Progenitor cell of endocrine pancreas (in vitro differentiated cells): ENCODE measurements around the gene NAPSA. TPM values are rescaled to one million over a fixed set of nuclear protein-coding genes. Genes with fewer than 3 reads are reported as not detected.

ENCODE experiments used
- DNase-seq: peaks from one replicate; pipeline ENCODE4 v3.0.0; 2021; ENCODE audit warnings: low spot score; ENCODE audit not compliant: unreplicated experiment
- H3K27ac Mint-ChIP-seq: 2 replicates; pipeline ENCODE4 v1.8.0; 2021; ENCODE audit warnings: mild to moderate bottlenecking, moderate library complexity, mixed read lengths
- H3K27me3 Mint-ChIP-seq: 2 replicates; pipeline ENCODE4 v1.8.0; 2021; ENCODE audit warnings: mixed read lengths
- H3K36me3 Mint-ChIP-seq: 2 replicates; pipeline ENCODE4 v1.8.0; 2022; ENCODE audit warnings: mixed read lengths; ENCODE audit not compliant: insufficient read depth
- H3K4me1 Mint-ChIP-seq: 2 replicates; pipeline ENCODE4 v1.8.0; 2021; ENCODE audit warnings: low read depth, mixed read lengths
- H3K4me3 Mint-ChIP-seq: 2 replicates; pipeline ENCODE4 v1.8.0; 2021; ENCODE audit warnings: low read depth, mild to moderate bottlenecking, moderate library complexity, mixed read lengths
- H3K9me3 Mint-ChIP-seq: 2 replicates; pipeline ENCODE4 v1.8.0; 2021; ENCODE audit warnings: low read depth, mixed read lengths
- total RNA-seq: library from RNA; stranded (reverse); gene quantifications from 2 replicates; pipeline ENCODE4 v1.2.1, GENCODE V29; 2021
- TF ChIP-seq, protein P1 (sequence below): fragments of 200-600 bp; sonication (generic); IDR thresholded peaks from one replicate; pipeline ENCODE4 v1.5.0; 2021; ENCODE audit warnings: antibody characterized with exemption, mild to moderate bottlenecking; ENCODE audit not compliant: unreplicated experiment

NAPSA gene
- total RNA-seq, 1 donor from 2014 or later: 2.7 TPM

- peaks cover 22% of the 10 kb centered on the region for H3K36me3 Mint-ChIP-seq
These were observed 17.8 kb upstream of the NAPSA start for GRCh38 chr19:50383001-50383851.

DNA sequence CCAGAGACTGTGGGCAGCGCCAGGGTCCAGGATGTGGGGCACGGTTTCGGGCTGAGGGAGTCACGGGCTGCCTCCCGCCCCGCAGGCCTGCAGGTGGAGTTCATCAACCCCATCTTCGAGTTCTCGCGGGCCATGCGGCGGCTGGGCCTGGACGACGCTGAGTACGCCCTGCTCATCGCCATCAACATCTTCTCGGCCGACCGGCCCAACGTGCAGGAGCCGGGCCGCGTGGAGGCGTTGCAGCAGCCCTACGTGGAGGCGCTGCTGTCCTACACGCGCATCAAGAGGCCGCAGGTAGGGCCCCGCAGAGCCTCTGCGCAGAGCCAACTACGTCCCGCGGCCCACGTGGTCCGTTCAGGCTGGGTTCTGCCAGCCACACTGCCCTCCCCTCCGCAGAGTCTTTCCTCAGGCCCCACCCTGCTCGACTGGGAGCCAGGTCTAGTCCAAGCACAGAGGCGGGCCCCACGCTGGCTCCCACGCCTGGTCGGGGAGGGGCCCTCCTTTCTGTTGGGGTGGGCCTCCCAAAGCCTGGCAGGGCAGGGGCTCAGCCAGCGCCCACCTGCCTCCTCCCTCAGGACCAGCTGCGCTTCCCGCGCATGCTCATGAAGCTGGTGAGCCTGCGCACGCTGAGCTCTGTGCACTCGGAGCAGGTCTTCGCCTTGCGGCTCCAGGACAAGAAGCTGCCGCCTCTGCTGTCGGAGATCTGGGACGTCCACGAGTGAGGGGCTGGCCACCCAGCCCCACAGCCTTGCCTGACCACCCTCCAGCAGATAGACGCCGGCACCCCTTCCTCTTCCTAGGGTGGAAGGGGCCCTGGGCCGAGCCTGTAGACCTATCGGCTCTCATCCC, 16.7 kb upstream of the NAPSA start:
- Mint-ChIP-seq H3K4me1 (peaks cover 19% of the 10 kb centered on the region), H3K36me3 (peaks cover 19% of the 10 kb centered on the region)

More at GRCh38 chr19:50383001-50383851, 17.8 kb upstream of the NAPSA start:
- peak overlapping the region; percentile 96 for H3K4me3 Mint-ChIP-seq
- H3K27me3 Mint-ChIP-seq: no peaks in the 10 kb centered on the region
- peak overlapping the region; percentile 96 for H3K27ac Mint-ChIP-seq
- peaks cover 19% of the 10 kb centered on the region for H3K4me1 Mint-ChIP-seq
- TF ChIP-seq, protein P1, sequence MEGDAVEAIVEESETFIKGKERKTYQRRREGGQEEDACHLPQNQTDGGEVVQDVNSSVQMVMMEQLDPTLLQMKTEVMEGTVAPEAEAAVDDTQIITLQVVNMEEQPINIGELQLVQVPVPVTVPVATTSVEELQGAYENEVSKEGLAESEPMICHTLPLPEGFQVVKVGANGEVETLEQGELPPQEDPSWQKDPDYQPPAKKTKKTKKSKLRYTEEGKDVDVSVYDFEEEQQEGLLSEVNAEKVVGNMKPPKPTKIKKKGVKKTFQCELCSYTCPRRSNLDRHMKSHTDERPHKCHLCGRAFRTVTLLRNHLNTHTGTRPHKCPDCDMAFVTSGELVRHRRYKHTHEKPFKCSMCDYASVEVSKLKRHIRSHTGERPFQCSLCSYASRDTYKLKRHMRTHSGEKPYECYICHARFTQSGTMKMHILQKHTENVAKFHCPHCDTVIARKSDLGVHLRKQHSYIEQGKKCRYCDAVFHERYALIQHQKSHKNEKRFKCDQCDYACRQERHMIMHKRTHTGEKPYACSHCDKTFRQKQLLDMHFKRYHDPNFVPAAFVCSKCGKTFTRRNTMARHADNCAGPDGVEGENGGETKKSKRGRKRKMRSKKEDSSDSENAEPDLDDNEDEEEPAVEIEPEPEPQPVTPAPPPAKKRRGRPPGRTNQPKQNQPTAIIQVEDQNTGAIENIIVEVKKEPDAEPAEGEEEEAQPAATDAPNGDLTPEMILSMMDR: no peak
- DNase-seq: no peak
- H3K9me3 Mint-ChIP-seq: no peaks in the 10 kb centered on the region

DNA sequence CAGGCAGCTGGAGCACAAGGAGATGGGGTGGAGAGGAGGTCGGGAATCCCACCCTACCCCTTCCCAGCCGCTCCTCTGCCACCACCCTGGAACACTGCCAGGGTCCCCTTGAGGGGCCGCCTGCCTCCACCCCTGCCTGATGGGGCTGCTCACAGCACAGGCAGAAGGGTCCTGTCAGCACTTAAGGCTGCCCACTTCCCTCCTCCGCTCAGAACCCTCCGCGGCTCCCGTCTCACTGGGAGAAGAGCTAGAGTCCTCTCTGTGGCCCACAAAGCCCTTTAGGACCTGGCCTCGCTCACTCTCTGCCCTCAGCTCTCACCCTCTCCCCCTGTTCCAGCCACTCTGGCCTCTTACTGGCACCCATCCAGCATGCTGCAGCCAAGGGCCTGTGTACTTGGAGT, 15.3 kb upstream of the NAPSA start:
- no peak for DNase-seq
- Mint-ChIP-seq H3K36me3 (peaks cover 21% of the 10 kb centered on the region), H3K4me3 (no peak overlapping the region), H3K4me1 (peaks cover 20% of the 10 kb centered on the region), H3K27me3 (no peaks in the 10 kb centered on the region), H3K27ac (no peak overlapping the region), H3K9me3 (no peaks in the 10 kb centered on the region)
- TF ChIP-seq, protein P1: no peak

More for the DNA sequence above, 16.7 kb upstream of the NAPSA start:
- TF ChIP-seq, protein P1: no peak
- Mint-ChIP-seq H3K4me3 (no peak overlapping the region), H3K27ac (no peak overlapping the region), H3K9me3 (no peaks in the 10 kb centered on the region), H3K27me3 (no peaks in the 10 kb centered on the region)
- DNase-seq: no peak

- H3K27ac Mint-ChIP-seq: no peak overlapping the region
- H3K4me1 Mint-ChIP-seq: peaks cover 18% of the 10 kb centered on the region
- no peak for DNase-seq
- H3K36me3 Mint-ChIP-seq: peaks cover 21% of the 10 kb centered on the region
- no peak overlapping the region for H3K4me3 Mint-ChIP-seq
- H3K9me3 Mint-ChIP-seq: no peaks in the 10 kb centered on the region
- TF ChIP-seq, protein P1: no peak
- H3K27me3 Mint-ChIP-seq: no peaks in the 10 kb centered on the region
These were observed 14.7 kb upstream of the NAPSA start for GRCh38 chr19:50380137-50380536.

GRCh38 chr19:50379602-50380001, 14.2 kb upstream of the NAPSA start:
- no peak for DNase-seq
- TF ChIP-seq, protein P1: no peak
- Mint-ChIP-seq H3K9me3 (no peaks in the 10 kb centered on the region), H3K27ac (no peak overlapping the region), H3K4me1 (peaks cover 12% of the 10 kb centered on the region), H3K36me3 (peaks cover 21% of the 10 kb centered on the region), H3K4me3 (no peak overlapping the region), H3K27me3 (no peaks in the 10 kb centered on the region)
